Mucosa of descending colon (tissue), 3 donors: Measurements from ENCODE around the gene NCL. TPM values are rescaled to one million over a fixed set of nuclear protein-coding genes. Genes with fewer than 3 reads are reported as not detected.

Experiments
- ATAC-seq: fragments of 200-7000 bp; cut with Tn5 transposase; one replicate; pipeline ENCODE4 v1.9.1; 2020; ENCODE audit warnings: mild to moderate bottlenecking, moderate library complexity
- DNase-seq, 3 donors: peaks; one replicate each; pipeline ENCODE4 v3.0.0-alpha.2; 2020
- H3K36me3 ChIP-seq: fragments of 200-600 bp; one replicate; pipeline ENCODE4 v1.8.0; 2021; ENCODE audit warnings: low read depth, mild to moderate bottlenecking
- H3K4me1 ChIP-seq: fragments of 200-600 bp; one replicate; pipeline ENCODE4 v1.8.0; 2021; ENCODE audit warnings: low read depth, mild to moderate bottlenecking
- H3K4me3 ChIP-seq: fragments of 200-600 bp; one replicate; pipeline ENCODE4 v1.8.0; 2021; ENCODE audit warnings: mild to moderate bottlenecking
- H3K9me3 ChIP-seq: fragments of 200-600 bp; one replicate; pipeline ENCODE4 v1.8.0; 2021; ENCODE audit warnings: mild to moderate bottlenecking
- CTCF ChIP-seq: fragments of 200-600 bp; IDR thresholded peaks from one replicate; pipeline ENCODE4 v1.8.0; 2022; ENCODE audit warnings: antibody characterized with exemption, mild to moderate bottlenecking
- intact Hi-C, 2 donors: fragments of 100-400 bp; cut with DNase I in 1 of 2; cut with micrococcal nuclease in 1 of 2; formaldehyde crosslinking; loops; one replicate each; pipeline versions ENCODE4 v1.11.0 to v1.11.1; 2022; cut with DNase I, micrococcal nuclease
- long read RNA-seq, 2 donors: library from polyadenylated mRNA; unstranded; transcript quantifications; one replicate each; pipeline ENCODE4 v2.0.0, GENCODE V29; 2019 to 2021
- total RNA-seq, 3 donors: library from RNA; stranded (reverse); fragmentation: NEBNext Ultra II Directional in 2 of 3; extraction: Animal tissue kit (Norgen Biotek cat#: 25700) in 2 of 3; gene quantifications; one replicate each; pipeline versions ENCODE4 v1.2.1 to v1.2.4, GENCODE V29; 2021 to 2023
- donor health status: DM: no; HTN: no; CAD: no; lungs with moderate emphysema.
- donor health status: DM: no; HTN: no; CAD: no.
- donor health status: DM: no; HTN: yes; CAD: no.

Gene NCL, protein sequence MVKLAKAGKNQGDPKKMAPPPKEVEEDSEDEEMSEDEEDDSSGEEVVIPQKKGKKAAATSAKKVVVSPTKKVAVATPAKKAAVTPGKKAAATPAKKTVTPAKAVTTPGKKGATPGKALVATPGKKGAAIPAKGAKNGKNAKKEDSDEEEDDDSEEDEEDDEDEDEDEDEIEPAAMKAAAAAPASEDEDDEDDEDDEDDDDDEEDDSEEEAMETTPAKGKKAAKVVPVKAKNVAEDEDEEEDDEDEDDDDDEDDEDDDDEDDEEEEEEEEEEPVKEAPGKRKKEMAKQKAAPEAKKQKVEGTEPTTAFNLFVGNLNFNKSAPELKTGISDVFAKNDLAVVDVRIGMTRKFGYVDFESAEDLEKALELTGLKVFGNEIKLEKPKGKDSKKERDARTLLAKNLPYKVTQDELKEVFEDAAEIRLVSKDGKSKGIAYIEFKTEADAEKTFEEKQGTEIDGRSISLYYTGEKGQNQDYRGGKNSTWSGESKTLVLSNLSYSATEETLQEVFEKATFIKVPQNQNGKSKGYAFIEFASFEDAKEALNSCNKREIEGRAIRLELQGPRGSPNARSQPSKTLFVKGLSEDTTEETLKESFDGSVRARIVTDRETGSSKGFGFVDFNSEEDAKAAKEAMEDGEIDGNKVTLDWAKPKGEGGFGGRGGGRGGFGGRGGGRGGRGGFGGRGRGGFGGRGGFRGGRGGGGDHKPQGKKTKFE
- total RNA-seq, result 100 to 1,000 TPM; 239 to 369 (median 328) TPM
- long read RNA-seq, donor 1, full-length matches to known transcripts, result 335 of 383 reads
- long read RNA-seq, donor 1, partial matches to known transcripts, result 34 of 383 reads
- long read RNA-seq, donor 1, other reads (novel, unspliced or antisense), result 14 of 383 reads
- long read RNA-seq, donor 2, full-length matches to known transcripts, result 64 of 201 reads
- long read RNA-seq, donor 2, partial matches to known transcripts, result 129 of 201 reads
- long read RNA-seq, donor 2, other reads (novel, unspliced or antisense), result 8 of 201 reads

GRCh38 chr2:231463698-231464575 lies at the start of gene NCL:
TSS of gene NCL (minus strand) at chr2:231464484. CDS start at chr2:231464353, 131 bp downstream.
- ATAC-seq, result peak; percentile 72
- TF ChIP-seq CTCF, result no peak
- intact Hi-C loops, result loop anchor here in 1 of 2 donors (10.0 kb wide), 1 partner anchor 51 kb away; no protein-coding TSS in a partner anchor
- H3K36me3 ChIP-seq, result peaks cover 7% of the 10 kb centered on the region
- DNase-seq, result peak; percentile 89 to 99 (median 91)
- H3K9me3 ChIP-seq, result no peaks in the 10 kb centered on the region
- H3K4me3 ChIP-seq, result peak within 1 kb of the TSS; percentile 69
- H3K4me1 ChIP-seq, result peaks cover 25% of the 10 kb centered on the region

- Histone ChIP-seq H3K36me3 (no peaks in the 10 kb centered on the region), H3K4me1 (no peaks in the 10 kb centered on the region), H3K9me3 (no peaks in the 10 kb centered on the region), H3K4me3 (no peak overlapping the region)
- intact Hi-C loops, result loop anchor here in 1 of 2 donors (10.0 kb wide), 1 partner anchor 49 kb away; the partner anchor contains the start of gene NCL
- no peak for ATAC-seq
- DNase-seq, result no peak
- TF ChIP-seq CTCF, result no peak
Observed at GRCh38 chr2:231513746-231514224, 49.5 kb upstream of the NCL start.

DNA sequence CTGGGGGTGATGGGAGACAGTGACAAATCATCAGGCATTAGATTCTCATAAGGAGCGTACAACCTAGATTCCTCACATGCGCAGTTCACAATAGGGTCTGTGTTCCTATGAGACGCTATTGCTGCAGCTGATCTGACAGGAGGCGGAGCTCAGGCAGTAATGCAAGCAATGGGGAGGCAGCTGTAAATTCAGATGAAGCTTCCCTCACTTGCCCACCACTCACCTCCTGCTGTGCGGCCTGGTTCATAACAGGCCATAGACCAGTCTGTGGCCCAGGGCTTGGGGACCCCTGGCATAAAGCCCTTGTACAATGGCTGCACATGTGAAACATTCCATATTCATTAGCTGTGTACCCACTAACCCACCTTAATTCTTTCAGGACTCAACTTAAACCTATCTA lies 47.9 kb upstream of the NCL start:
- no peak for DNase-seq
- Histone ChIP-seq H3K4me1 (no peaks in the 10 kb centered on the region), H3K4me3 (no peak overlapping the region), H3K36me3 (no peaks in the 10 kb centered on the region), H3K9me3 (no peaks in the 10 kb centered on the region)
- TF ChIP-seq CTCF, result no peak
- intact Hi-C loops, result loop anchor here in 1 of 2 donors (10.0 kb wide), 1 partner anchor 47 kb away; the partner anchor contains the start of gene NCL
- ATAC-seq, result no peak

- no peak for DNase-seq
- ATAC-seq, result peak; percentile 13
- Histone ChIP-seq H3K4me3 (no peak overlapping the region), H3K9me3 (no peaks in the 10 kb centered on the region), H3K36me3 (no peaks in the 10 kb centered on the region), H3K4me1 (no peaks in the 10 kb centered on the region)
- no peak for TF ChIP-seq CTCF
- intact Hi-C loops, result no loop called here
Observed at GRCh38 chr2:231503766-231504165, 39.5 kb upstream of the NCL start.
